HG02759 (cell line): ENCODE results near the gene PDZK1IP1.
A peak's percentile ranks its signal among the peaks of the same experiment; 100 is the strongest.
"Not testable (repeated sequence)": the region's sequence is repeated elsewhere in the genome, so short reads cannot be mapped to it uniquely, and the experiment has no call there.

Experiments used
- ATAC-seq: cut with Tn5 transposase; IDR thresholded peaks from one replicate; pipeline ENCODE4 v1.9.1; 2021; ENCODE audit warnings: mild to moderate bottlenecking, moderate library complexity; ENCODE audit not compliant: unreplicated experiment

The PDZK1IP1 gene

GRCh38 chr1:47198214-47198613 is 8.4 kb upstream of the PDZK1IP1 start:
- no peak for ATAC-seq

DNA sequence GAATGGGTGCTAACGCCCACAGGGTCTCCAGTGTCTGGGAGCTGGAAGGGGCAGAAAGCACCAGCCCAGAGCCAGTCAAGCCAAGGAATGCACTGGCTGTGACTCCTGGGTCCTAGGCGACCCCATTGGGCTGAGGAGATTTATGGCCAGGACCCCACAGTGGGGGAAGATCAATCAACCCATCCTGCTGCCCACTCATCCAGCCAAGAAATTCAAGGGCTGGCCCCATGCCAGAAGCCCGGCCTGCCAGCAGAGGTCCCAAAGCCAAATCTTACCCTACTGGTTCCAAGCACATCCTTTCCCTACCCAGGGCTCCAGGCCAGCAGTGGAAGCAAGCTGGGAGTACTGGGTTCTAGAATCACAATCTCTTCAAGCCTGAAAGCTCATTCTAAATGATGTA is 6.8 kb upstream of the PDZK1IP1 start:
- no peak for ATAC-seq

DNA sequence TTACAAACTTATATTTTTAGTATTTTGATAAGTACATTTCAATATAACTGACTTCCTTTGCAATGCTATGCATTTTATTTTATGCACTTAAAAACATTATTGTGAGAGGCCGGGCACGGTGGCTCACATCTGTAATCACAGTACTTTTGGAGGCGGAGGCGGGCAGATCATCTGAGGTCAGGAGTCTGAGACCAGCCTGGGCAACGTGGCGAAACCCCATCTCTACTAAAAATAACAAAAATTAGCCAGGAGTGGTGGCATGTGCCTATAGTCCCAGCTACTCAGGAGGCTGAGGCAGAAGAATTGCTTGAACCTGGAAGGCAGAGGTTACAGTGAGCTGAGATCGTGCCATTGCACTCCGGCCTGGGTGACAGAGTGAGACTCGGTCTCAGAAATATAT is 6.1 kb upstream of the PDZK1IP1 start:
- not testable (repeated sequence) for ATAC-seq

DNA sequence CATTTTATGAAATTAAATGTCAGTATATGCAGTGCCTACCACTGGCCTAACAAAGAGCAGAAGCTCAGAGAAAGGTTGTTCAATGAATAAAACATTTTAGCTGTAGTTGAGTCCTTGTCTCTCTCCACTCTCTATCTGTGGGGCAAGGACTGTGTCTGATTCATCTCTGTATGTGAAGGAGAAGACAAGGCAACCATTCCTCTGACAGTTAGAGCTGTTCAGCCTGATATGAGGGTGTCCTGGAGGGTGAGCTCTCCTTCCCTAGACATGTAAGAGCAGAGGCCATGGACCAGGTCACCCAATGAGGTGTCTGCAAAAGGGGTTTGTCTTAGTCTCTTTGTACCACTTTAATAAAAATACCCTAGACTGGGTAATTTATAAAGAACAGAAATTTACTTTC is 4.5 kb upstream of the PDZK1IP1 start:
- ATAC-seq = no peak

DNA sequence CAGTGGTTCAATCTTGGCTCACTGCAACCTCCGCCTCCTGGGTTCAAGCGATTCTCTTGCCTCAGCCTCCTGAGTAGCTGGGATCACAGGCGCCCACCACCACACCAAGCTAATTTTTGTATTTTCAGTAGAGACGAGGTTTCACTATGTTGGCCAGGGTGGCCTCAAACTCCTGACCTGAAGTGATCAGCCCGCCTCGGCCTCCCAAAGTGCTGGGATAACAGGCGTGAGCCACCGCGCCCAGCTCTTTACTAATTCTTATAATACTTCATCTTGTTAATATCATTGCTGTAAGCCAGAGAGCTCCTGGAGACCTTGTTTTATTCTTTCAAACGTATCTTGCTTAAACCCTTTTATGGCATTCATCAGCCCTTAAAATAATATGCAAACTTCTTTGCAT is 3.7 kb upstream of the PDZK1IP1 start:
- not testable (repeated sequence) for ATAC-seq

DNA sequence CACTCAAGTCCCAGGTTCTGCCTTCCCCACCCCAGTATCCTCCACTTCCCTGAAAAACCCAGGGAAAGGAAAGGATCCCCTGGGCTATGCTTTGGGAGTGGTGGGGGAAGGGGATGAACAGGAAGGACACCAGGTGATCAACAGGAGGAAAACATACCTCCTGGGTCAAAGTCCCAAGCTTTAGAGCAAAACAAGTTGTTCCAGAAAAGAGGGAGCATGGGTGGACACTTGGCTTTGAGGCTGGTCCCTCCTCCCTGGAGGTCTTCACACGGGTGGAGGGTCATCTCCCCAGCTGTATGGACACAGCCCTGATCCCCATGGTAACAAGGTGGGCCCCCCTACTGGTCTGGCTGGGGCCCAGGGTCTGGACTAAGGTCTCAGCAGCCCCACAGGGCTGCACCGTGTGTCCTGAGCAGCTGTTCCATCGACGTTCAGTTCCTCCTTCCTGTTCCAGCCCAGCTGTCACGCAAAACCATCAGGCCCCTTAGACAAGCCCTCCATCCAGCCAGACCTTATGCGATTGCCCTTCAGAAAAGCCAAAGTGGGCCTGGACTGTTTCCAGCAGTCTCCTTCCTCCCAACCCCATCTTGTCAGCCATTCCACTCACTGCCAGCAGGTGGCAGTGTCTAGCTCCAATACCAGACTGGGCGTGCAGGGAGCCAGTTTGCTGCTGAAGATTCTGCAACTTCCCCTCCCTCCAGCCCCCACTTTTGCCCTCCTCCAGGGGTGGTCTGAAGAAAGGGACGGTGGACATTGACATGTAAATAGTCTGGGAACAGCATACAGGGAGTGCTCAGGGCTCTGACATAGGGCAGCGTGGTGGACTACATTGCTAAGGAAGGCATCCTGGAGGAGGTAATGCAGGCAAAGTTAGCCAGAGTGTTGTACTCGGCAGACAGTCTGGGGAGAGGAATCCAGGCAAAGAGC is 2.9 kb upstream of the PDZK1IP1 start:
- peak; percentile 80 for ATAC-seq

- no peak for ATAC-seq
Observed at GRCh38 chr1:47191940-47192457, 2.2 kb upstream of the PDZK1IP1 start.

DNA sequence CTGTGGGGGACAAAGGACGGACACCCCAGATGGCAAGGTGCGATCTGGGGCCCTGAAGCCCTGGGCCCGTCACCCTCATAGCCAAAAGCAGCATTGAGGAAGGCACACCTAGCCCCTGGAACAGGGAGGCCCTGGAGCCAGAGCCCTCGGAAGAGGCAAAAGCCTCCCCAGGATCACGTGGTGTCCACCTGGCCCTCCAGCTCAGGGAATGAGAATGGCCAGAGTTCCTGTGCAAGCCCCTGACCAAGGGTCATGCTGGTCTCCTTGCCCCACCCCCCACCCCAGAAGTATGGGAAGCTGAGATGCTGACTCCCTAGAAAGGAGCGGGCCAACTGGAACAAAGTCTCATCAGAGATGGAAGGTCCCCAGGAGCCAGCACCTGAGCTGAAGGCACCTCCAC is 1.0 kb upstream of the PDZK1IP1 start:
- ATAC-seq = no peak

- no peak for ATAC-seq
Observed at GRCh38 chr1:47190509-47190855, 646 bp upstream of the PDZK1IP1 start.

DNA sequence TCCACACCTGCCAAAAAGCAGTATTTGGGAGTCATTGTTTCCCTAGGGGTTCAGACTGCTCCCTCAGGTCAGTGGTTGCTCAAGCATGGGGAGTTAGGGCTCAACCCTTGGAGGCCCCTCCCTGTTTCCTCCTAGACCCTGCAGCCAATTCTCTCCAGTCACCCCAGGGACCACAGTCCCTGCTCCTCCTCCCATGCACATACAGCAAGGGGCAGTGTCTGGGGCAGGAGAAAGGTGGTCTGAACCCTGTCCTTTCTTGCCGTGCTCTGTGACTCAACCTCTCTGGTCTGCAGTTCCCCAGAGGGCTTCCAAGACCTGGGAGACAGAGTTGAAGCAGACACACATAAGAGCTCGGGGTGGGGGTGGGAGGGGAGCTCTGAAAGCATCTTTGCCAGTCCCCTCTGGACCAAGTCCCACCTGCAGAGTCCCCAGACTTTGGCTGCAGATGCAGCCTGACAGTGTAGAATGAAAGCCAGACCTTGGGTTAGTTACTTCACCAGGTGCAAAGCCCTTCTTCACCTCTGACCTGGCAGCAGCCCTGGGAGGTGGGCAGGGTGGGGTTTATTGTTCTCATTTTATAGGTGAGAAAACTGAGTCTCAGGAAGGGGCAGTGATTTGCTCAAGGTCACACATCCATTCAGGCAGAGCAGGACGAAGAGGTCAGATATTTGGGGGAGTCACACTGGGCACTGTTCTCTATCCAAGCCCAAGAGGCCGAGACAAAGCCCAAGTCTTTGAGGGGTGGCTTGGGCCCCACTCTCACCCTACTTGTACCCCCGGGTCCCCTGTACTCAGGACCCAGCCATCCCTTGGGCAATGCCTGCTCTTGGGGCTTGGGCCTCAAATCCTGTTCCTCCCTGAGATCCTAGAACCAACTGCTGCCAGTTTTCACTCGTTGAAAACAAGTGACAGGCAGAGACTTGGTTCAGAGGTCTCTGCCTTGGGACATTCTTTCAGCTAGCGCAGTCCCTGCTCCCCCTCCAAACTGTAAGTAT is 748 bp downstream of the PDZK1IP1 start:
- ATAC-seq = no peak

DNA sequence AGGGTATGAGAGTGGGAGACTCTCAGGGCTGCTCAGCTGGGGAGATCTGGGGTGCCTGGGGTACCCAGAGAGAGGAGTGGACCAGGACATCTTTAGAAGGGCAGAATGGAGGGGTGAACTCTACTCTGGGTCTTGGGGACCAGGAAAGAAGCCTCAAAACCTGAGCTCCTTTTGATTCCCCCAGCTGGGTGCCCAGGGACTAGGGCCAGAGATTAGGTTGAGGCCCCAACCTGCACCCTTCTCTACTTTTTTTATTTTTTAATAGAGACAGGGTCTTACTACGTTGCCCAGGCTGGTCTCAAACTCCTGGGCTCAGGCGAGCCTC is 1.9 kb downstream of the PDZK1IP1 start:
- ATAC-seq = no peak

- no peak for ATAC-seq
Observed at GRCh38 chr1:47187231-47187925, 2.5 kb downstream of the PDZK1IP1 start.

- ATAC-seq = no peak
Observed at GRCh38 chr1:47186267-47187185, 3.3 kb downstream of the PDZK1IP1 start.

GRCh38 chr1:47184822-47185677 is 4.8 kb downstream of the PDZK1IP1 start:
- ATAC-seq = no peak

- no peak for ATAC-seq
Observed at GRCh38 chr1:47184090-47184821, 5.6 kb downstream of the PDZK1IP1 start.

- ATAC-seq = no peak
Observed at GRCh38 chr1:47183308-47184089, 6.3 kb downstream of the PDZK1IP1 start.

DNA sequence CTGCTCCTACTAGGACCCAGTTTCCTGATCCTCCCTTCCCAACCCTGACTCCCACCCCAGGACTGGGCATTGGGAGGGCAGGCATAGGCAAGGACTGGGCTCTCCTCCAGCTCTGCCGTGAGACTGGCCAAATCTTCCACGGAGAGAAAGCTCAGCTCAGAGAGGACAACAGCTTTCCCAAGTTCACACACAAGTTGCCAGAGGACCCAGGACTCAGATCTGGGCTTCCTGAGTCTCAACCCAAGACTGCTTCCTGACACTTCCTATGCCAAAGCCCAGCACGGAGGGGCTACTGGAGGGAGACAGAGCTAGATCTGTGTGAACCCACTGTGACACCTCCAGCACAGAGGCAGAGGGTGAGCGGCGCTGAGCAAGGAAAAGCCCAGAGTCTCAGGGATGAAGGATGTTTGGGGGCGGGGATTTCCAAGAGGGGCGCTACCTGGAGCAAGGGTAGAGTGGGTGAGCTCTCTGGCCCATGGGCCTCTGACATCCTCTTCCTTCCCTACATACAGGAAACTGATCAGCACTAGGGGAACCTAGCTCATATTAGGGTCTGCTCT is 7.1 kb downstream of the PDZK1IP1 start:
- ATAC-seq = no peak
